Fibroblast of skin of abdomen (primary cell): ENCODE measurements around the gene ORC6.

Source experiments
- DNase-seq: peaks from one replicate; pipeline ENCODE4 v3.0.0-alpha.2; 2013

The ORC6 gene

DNA sequence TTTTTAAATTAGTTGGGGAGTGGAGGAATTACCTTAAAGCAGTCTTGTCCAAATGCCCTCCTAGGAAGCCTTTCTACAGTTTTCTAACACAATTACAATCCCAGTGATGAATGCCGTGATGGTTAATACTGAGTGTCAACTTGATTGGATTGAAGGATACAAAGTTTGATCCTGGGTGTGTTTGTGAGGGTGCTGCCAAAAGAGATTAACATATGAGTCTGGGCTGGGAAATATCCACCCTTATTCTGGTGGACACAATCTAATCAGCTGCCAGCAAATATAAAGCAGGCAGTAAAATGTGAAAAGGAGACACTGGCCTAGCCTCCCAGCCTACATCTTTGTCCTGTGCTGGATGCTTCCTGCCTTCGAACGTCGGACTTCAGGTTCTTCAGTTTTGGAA lies 12.2 kb downstream of the ORC6 start:
- DNase-seq = no peak

DNA sequence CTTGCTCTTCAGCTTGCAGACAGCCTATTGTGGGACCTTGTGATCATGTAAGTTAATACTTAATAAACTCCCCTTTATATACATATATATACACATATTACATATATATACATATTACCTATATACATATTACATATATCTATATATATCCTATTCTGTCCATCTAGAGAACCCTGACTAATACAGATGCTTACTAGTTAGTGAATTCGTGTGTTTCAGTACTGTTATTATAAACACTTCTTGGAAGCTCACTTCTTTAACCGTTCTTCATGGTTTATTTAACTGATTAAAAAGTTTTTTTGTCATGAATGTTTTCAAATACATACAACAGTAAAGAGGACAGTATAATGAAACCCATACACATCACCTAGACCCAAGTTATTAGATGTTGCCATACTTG lies 12.6 kb downstream of the ORC6 start:
- no peak for DNase-seq

DNA sequence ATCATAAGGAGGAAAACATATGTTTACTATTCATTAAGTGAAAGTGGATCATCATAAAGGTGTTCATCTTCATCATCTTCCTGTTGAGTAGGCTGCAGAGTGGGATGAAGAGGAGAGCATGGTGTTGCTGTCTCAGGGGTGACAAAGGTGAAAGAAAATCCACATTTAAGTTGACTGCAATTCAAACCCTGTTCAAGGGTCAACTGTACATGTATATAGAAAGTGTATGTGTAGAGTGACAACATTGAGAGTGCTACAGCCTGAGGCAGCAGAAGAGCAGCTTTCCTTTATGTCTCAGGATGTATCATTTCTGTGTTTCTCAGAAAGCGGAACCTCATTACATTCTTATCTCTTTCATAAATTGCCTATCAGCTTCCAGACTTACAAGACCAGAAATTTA lies 17.2 kb downstream of the ORC6 start:
- no peak for DNase-seq

- DNase-seq = no peak
These were observed 20.1 kb downstream of the ORC6 start for GRCh38 chr16:46709469-46710005.

DNA sequence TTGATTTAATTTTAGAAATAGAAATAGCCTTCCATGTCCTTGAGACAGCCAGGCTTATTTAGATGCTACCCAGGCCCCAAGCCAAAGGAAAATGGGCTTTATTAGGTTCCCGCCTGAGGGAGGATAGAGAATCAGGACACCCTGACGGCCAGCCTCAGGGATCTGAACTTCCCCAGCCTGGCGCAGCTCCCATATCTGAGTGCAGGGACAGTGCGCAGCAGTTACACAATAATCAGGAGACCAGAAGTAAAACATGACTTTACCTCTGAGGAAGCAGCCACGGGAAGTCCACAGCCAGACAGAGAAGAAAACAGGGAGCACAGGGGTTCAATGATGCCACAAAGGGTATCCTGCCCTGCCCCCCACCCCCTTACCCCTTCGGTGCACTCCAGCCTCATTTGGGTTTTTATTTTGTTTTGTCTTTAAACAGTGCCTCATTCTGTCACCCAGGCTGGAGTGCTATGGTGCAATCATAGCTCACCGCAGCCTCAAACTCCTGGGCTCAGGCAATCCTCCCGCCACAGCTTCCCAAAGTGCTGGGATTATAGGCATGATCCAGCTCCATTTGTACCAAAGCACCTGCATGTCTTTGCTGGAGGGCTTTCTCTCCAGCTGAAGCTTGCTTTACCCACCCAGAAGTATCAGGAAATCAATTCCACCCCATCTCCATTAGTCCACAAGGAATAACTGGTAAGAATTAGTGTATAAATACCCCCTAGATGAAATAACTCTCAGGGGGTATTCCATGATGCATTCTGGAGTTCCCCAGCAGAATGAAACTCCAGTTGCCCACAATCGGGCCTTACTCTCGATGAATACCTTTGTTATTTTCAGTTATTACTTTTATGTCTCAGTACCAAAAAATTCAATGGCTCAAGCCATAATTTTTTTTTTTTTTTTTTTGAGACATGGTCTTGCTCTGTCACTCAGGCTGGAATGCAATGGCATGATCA lies 21.9 kb downstream of the ORC6 start:
- DNase-seq = no peak

DNA sequence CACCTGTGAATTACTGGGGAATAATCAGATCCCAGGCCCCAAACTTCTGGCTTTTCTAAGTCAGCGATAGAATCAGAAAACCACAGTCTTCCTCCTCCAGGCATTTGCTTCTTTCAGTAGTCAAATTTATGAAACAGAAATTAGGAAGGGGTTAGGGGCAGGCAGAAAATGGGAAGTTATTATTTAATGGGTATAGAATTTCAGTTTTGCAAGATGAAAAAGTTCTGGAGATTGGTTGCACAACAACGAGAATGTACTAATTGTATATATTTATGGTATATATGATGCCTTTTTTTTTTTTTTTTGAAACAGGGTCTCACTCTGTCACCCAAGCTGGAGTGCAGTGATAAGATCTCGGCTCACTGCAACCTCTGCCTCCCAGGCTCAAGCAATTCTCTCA lies 23.5 kb downstream of the ORC6 start:
- DNase-seq = no peak

GRCh38 chr16:46713634-46714033 lies 24.2 kb downstream of the ORC6 start:
- no peak for DNase-seq

- DNase-seq = no peak
These were observed 25.5 kb downstream of the ORC6 start for GRCh38 chr16:46714797-46715591.

GRCh38 chr16:46715769-46716305 lies 26.4 kb downstream of the ORC6 start:
- DNase-seq = no peak

GRCh38 chr16:46717692-46718091 lies 28.2 kb downstream of the ORC6 start:
- no peak for DNase-seq

DNA sequence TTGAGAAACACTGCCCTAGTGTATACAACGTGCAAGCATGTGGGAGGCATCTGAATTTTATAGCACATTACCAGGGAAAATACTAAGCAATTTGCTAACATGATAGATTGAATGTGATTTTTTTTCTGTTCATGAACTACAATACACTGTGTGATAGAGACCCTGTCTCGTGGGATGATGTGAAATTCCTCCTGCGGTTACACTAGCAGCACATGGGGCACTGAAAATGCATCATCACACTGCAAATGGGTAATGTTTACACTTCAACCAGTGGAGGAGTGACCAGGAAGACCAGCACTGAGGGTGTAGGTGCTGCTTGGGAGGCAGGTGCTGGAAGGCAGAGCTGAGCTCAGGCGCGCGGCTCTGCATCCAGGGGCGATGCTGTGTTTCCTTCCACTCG lies 28.8 kb downstream of the ORC6 start:
- no peak for DNase-seq

DNA sequence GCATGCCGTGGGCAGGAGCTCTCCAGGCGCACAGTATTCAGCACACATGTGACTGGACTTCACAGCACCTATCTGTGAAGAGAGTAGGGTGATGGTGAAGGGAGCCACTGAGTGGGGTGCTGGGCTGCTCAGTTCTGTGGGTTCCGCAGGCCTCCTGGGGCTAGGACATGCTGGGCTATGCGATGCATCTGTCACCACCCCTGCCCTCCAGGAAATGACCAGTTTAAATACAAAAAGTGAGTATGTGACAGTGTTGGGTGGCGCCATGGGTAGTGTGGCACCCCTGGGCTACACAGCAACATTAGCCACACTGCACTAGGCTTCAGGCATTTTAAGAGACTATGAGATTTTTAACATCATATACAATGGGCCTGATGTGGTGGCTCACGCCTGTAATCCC lies 30.1 kb downstream of the ORC6 start:
- no peak for DNase-seq

GRCh38 chr16:46720619-46721018 lies 31.2 kb downstream of the ORC6 start:
- no peak for DNase-seq

DNA sequence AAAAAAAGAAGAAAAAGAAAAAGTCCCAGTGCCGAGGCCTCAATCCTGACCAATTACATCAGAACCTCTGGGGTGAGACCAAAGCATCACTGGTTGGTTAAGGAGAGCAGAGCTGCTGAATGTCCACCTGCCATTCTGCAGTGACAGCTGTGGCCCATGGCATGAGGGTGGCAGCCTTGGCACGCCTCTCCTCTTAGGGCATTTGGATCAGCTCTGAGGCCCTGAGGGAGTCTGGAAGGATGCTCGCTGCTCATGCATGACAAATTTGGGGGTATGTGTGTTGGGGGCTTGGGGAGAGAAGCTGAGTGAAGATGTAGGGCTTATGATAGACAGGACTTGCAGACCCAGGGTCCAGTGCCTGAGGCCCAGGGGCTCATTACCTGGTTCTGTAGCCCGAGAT lies 32.4 kb downstream of the ORC6 start:
- no peak for DNase-seq

GRCh38 chr16:46727184-46727583 lies 37.7 kb downstream of the ORC6 start:
- no peak for DNase-seq

DNA sequence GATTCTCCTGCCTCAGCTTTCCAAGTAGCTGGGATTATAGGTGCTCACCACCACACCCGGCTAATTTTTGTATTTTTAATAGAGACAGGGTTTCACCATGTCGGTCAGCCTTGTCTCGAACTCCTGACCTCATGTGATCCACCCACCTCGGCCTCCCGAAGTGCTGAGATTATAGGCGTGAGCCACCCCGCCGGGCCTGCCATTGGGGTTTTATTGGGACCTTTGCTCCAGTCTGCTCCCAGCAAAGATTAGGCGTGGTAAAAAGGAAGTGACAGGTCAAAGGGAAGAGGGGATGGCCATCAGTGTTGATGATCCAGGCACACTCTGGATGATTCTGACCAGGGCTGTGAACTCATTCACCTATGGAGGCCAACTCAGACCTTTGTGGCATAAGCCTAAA lies 38.2 kb downstream of the ORC6 start:
- DNase-seq = no peak

- no peak for DNase-seq
These were observed 39.3 kb downstream of the ORC6 start for GRCh38 chr16:46728806-46729205.

DNA sequence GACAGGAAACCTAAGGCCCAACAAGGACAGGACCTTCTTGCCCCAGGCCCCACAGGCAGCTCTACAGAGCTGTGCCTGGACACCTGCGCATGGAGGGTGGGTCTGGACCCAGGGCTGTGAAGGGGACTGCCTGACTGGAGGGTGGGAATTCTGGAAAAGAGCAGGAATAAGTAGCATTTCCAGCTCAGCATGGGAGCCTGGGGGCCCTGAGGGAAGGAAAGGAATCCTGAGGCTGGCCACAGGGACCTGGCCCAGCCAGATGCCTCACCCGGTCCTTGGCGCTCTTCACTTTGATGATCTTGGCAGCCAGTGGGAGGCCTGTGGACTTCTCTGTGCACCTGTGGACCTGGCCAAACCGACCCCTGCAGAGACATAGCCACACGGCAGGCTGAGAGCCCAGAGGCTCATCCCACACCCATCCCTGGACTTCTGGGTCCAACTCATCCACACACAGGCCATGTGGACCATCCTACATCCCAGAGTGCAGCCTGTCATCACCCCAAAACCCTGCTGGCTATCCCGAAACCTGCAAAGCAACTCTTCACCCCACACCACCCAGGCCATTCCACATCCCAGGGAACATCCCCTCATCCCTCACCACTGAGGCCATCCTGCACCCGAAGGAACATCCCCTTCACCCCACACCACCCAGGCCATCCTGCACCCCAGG lies 40.0 kb downstream of the ORC6 start:
- DNase-seq = no peak

GRCh38 chr16:46730126-46730525 lies 40.7 kb downstream of the ORC6 start:
- no peak for DNase-seq

- no peak for DNase-seq
These were observed 41.6 kb downstream of the ORC6 start for GRCh38 chr16:46730801-46731690.

DNA sequence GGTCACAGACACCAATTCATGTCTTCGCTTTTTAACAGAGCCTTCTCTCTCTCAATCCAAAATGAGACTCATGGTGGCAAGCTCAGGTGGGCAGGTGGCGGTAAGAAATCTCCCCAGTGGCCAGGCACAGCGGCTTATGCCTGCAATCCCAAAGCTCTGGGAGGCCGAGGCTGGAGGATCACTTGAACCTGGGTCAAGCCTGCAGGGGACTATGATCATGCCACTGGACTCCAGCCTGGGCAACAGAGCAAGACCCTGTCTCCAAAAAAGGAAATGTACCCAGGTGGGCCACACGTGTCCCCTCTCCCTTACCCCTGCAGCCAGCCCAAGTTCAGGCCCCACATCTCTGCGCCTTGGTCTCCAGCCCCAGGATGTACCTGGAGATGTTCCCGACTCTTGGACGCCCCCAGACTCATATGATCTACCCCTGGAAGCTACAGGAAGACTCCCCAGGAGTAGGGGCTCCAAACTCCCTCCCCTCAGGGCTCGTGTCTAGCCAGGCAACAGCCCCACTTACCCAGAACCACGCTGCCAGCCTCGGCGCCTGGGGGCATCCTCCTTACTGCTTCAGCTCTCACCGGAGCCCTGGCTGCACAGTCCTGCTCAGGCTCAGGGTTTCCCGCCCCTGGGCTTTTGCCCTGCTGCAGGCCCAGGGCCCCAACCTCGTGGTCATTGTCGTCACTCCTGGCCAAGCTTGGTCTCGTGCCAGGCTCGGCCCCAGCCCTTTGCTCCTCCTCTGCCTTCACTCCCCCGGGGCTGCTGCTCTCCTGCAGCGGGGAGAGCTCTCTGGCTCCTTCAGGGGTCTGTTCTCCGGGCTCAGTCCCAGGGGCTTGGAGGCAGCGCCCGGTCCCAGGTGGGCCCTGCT lies 42.5 kb downstream of the ORC6 start:
- no peak for DNase-seq
